GM12878 (cell line): ENCODE measurements around the gene ERAL1. TPM values are rescaled to one million over a fixed set of nuclear protein-coding genes. Genes with fewer than 3 reads are reported as not detected.

Source experiments
- BCL11A ChIP-seq: IDR thresholded peaks from 2 replicates; pipeline ENCODE4 v1.6.1; 2011; ENCODE audit warnings: low read depth, low read length
- JUNB ChIP-seq: IDR thresholded peaks from 2 replicates; pipeline ENCODE4 v1.6.1; 2016; ENCODE audit warnings: antibody characterized with exemption, mild to moderate bottlenecking
- MLLT1 ChIP-seq: fragments of 450-650 bp; IDR thresholded peaks from 2 replicates; pipeline ENCODE4 v1.6.1; 2016; ENCODE audit warnings: mild to moderate bottlenecking
- MTA2 ChIP-seq: fragments of 450-650 bp; IDR thresholded peaks from 2 replicates; pipeline ENCODE4 v1.6.1; 2016; ENCODE audit warnings: low read depth, mild to moderate bottlenecking, moderate library complexity
- NBN ChIP-seq: fragments of 450-650 bp; IDR thresholded peaks from 2 replicates; pipeline ENCODE4 v1.6.1; 2016
- NFIC ChIP-seq: IDR thresholded peaks from 2 replicates; pipeline ENCODE4 v1.6.1; 2012; ENCODE audit warnings: low read depth, mild to moderate bottlenecking, inconsistent platforms, low read length, moderate library complexity
- POLR2AphosphoS2 ChIP-seq: IDR thresholded peaks from 2 replicates; pipeline ENCODE4 v1.6.1; 2011; ENCODE audit warnings: low read depth, mild to moderate bottlenecking, low read length, improper control_type of control experiment, moderate library complexity
- RBBP5 ChIP-seq: fragments of 200-600 bp; sonication (generic); conservative IDR thresholded peaks from 2 replicates; pipeline ENCODE4 v1.6.1; 2016
- RCOR1 ChIP-seq: conservative IDR thresholded peaks from 2 replicates; pipeline ENCODE4 v1.6.1; 2012; ENCODE audit warnings: low read depth, low read length, improper control_type of control experiment
- TBL1XR1 ChIP-seq: IDR thresholded peaks from 2 replicates; pipeline ENCODE4 v1.6.1; 2012; ENCODE audit warnings: low read depth, low read length, improper control_type of control experiment
- YBX1 ChIP-seq: fragments of 450-650 bp; IDR thresholded peaks from 2 replicates; pipeline ENCODE4 v1.6.1; 2016; ENCODE audit warnings: antibody characterized with exemption
- polyA plus RNA-seq, 11 experiments: library from polyadenylated mRNA; depleted of rRNA in 4 of 11; unstranded in 6 of 11; stranded (reverse) in 5 of 11; fragments of >200 nt; fragmentation: Nextera tagmentation in 4 of 11; fragmentation: Illumina TruSeq in 1 of 11; extraction: Ambion mirVana in 4 of 11; extraction: Trizol in 1 of 11; gene quantifications; 1 replicate in 1 of 11; 2 replicates in 10 of 11; pipeline versions ENCODE4 v1.2.1 to v1.2.3, GENCODE V29; 2011 to 2016; ENCODE audit warnings: inconsistent platforms in 2 of 11, missing spikeins in 2 of 11, low read depth in 1 of 11
- total RNA-seq, 4 experiments: library from RNA; depleted of rRNA in 3 of 4; stranded (reverse); fragments of >200 nt in 3 of 4; fragmentation: Illumina TruSeq in 1 of 4; extraction: Trizol in 1 of 4; gene quantifications; 2 replicates each; pipeline versions ENCODE4 v1.2.1 to v1.2.3, GENCODE V29; 2013 to 2021
- TF ChIP-seq, protein P1 (sequence below): IDR thresholded peaks from 2 replicates; pipeline ENCODE4 v1.6.1; 2012; ENCODE audit warnings: mild to moderate bottlenecking, low read depth, low read length
- TF ChIP-seq, protein P2 (sequence below), 3 experiments: IDR thresholded peaks in 2 of 3; conservative IDR thresholded peaks in 1 of 3; 2 replicates each; pipeline ENCODE4 v1.5.1; 2011; ENCODE audit warnings: low read depth in 3 of 3, low read length in 3 of 3, mild to moderate bottlenecking in 3 of 3, control low read depth in 2 of 3, moderate library complexity in 2 of 3, inconsistent platforms in 1 of 3, mixed read lengths in 1 of 3; ENCODE audit not compliant: control insufficient read depth in 2 of 3, insufficient read depth in 1 of 3; ENCODE audit errors: extremely low read depth in 1 of 3
- TF ChIP-seq, protein P3 (sequence below): fragments of 450-650 bp; IDR thresholded peaks from 2 replicates; pipeline ENCODE4 v1.6.1; 2017; ENCODE audit warnings: mild to moderate bottlenecking
- TF ChIP-seq, protein P4 (sequence below): fragments of 450-650 bp; formaldehyde crosslinking; IDR thresholded peaks from 2 replicates; pipeline ENCODE4 v1.5.0; 2022; ENCODE audit warnings: mild to moderate bottlenecking, missing genetic modification characterization

ERAL1 gene
- total and polyA plus RNA-seq, 10 of the 15 experiments (the other 5 are each of a cell fraction or from before 2014, with no cell fraction given) = 27.7 to 175 (median 104) TPM

DNA sequence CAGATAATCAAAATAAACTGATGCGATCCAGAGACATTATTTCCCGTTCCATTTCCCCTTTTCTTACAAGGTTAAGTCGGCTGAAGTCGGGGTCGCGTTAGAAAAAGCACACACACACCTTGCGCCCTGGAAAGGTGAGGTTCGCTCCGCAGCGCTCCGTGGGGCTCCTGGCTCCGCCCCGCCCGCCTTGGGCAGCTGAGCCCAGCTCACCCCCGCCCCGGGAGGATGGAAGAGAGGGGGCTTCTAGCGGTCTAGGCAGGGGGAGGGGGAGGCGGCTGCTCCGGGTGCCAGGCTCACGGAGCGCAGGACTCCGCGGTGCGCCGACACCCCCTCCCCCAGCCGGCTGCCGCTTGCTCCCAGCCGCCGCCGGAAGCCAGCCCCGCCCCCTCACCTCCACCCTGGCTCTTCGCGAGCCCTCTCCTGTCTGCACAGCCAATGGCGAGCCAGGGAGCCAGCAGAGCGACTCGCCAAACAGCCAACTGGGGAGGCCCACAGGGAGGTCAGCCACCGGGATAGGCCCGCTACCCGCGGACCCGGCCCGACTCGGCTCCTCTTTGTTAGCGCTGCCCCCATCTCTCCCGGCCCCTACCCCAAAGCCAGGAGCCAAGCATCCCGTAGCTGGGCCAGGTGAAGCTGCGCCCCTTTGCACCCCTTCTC lies 42.6 kb upstream of the ERAL1 start (continued):
- TF ChIP-seq, protein P1, sequence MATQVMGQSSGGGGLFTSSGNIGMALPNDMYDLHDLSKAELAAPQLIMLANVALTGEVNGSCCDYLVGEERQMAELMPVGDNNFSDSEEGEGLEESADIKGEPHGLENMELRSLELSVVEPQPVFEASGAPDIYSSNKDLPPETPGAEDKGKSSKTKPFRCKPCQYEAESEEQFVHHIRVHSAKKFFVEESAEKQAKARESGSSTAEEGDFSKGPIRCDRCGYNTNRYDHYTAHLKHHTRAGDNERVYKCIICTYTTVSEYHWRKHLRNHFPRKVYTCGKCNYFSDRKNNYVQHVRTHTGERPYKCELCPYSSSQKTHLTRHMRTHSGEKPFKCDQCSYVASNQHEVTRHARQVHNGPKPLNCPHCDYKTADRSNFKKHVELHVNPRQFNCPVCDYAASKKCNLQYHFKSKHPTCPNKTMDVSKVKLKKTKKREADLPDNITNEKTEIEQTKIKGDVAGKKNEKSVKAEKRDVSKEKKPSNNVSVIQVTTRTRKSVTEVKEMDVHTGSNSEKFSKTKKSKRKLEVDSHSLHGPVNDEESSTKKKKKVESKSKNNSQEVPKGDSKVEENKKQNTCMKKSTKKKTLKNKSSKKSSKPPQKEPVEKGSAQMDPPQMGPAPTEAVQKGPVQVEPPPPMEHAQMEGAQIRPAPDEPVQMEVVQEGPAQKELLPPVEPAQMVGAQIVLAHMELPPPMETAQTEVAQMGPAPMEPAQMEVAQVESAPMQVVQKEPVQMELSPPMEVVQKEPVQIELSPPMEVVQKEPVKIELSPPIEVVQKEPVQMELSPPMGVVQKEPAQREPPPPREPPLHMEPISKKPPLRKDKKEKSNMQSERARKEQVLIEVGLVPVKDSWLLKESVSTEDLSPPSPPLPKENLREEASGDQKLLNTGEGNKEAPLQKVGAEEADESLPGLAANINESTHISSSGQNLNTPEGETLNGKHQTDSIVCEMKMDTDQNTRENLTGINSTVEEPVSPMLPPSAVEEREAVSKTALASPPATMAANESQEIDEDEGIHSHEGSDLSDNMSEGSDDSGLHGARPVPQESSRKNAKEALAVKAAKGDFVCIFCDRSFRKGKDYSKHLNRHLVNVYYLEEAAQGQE = no peak
- TF ChIP-seq RBBP5 (no peak; the same call in 1 of the 2 replicates), MLLT1 (0 out of 2 replicates have a peak, but pooled peaks have one; percentile 7), NBN (peak; percentile 47; the same call in 1 of the 2 replicates), RCOR1 (no peak), MTA2 (no peak), YBX1 (no peak), TBL1XR1 (0 out of 2 replicates have a peak, but pooled peaks have one; percentile 27), BCL11A (no peak), POLR2AphosphoS2 (peak; percentile 70; the same call in 1 of the 2 replicates), JUNB (no peak), NFIC (no peak)
- TF ChIP-seq, protein P2, sequence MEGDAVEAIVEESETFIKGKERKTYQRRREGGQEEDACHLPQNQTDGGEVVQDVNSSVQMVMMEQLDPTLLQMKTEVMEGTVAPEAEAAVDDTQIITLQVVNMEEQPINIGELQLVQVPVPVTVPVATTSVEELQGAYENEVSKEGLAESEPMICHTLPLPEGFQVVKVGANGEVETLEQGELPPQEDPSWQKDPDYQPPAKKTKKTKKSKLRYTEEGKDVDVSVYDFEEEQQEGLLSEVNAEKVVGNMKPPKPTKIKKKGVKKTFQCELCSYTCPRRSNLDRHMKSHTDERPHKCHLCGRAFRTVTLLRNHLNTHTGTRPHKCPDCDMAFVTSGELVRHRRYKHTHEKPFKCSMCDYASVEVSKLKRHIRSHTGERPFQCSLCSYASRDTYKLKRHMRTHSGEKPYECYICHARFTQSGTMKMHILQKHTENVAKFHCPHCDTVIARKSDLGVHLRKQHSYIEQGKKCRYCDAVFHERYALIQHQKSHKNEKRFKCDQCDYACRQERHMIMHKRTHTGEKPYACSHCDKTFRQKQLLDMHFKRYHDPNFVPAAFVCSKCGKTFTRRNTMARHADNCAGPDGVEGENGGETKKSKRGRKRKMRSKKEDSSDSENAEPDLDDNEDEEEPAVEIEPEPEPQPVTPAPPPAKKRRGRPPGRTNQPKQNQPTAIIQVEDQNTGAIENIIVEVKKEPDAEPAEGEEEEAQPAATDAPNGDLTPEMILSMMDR (IDR thresholded peaks at IDR 0.05 in 2 of 3, conservative IDR thresholded peaks at IDR 0.05 in 1 of 3; ENCODE audit: control insufficient read depth in 2 of 3, extremely low read depth in 1 of 3, insufficient read depth in 1 of 3, low read depth in 3 of 3, low read length in 3 of 3) = no peak
- TF ChIP-seq, protein P3, sequence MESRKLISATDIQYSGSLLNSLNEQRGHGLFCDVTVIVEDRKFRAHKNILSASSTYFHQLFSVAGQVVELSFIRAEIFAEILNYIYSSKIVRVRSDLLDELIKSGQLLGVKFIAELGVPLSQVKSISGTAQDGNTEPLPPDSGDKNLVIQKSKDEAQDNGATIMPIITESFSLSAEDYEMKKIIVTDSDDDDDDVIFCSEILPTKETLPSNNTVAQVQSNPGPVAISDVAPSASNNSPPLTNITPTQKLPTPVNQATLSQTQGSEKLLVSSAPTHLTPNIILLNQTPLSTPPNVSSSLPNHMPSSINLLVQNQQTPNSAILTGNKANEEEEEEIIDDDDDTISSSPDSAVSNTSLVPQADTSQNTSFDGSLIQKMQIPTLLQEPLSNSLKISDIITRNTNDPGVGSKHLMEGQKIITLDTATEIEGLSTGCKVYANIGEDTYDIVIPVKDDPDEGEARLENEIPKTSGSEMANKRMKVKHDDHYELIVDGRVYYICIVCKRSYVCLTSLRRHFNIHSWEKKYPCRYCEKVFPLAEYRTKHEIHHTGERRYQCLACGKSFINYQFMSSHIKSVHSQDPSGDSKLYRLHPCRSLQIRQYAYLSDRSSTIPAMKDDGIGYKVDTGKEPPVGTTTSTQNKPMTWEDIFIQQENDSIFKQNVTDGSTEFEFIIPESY = no peak
- TF ChIP-seq, protein P4, sequence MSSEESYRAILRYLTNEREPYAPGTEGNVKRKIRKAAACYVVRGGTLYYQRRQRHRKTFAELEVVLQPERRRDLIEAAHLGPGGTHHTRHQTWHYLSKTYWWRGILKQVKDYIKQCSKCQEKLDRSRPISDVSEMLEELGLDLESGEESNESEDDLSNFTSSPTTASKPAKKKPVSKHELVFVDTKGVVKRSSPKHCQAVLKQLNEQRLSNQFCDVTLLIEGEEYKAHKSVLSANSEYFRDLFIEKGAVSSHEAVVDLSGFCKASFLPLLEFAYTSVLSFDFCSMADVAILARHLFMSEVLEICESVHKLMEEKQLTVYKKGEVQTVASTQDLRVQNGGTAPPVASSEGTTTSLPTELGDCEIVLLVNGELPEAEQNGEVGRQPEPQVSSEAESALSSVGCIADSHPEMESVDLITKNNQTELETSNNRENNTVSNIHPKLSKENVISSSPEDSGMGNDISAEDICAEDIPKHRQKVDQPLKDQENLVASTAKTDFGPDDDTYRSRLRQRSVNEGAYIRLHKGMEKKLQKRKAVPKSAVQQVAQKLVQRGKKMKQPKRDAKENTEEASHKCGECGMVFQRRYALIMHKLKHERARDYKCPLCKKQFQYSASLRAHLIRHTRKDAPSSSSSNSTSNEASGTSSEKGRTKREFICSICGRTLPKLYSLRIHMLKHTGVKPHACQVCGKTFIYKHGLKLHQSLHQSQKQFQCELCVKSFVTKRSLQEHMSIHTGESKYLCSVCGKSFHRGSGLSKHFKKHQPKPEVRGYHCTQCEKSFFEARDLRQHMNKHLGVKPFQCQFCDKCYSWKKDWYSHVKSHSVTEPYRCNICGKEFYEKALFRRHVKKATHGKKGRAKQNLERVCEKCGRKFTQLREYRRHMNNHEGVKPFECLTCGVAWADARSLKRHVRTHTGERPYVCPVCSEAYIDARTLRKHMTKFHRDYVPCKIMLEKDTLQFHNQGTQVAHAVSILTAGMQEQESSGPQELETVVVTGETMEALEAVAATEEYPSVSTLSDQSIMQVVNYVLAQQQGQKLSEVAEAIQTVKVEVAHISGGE (CRISPR knock-in tag) = no peak
